Inferior parietal cortex (tissue), 1 donor: ENCODE data around the gene UXS1.
A peak's percentile ranks its signal among the peaks of the same experiment; 100 is the strongest.

Experiments used
- DNase-seq: peaks from one replicate; pipeline ENCODE4 v3.0.0-alpha.2; 2016; ENCODE audit errors: extremely low spot score

Gene UXS1

GRCh38 chr2:106085181-106085940, 108.7 kb downstream of the UXS1 start:
- DNase-seq, result peak; percentile 30

DNA sequence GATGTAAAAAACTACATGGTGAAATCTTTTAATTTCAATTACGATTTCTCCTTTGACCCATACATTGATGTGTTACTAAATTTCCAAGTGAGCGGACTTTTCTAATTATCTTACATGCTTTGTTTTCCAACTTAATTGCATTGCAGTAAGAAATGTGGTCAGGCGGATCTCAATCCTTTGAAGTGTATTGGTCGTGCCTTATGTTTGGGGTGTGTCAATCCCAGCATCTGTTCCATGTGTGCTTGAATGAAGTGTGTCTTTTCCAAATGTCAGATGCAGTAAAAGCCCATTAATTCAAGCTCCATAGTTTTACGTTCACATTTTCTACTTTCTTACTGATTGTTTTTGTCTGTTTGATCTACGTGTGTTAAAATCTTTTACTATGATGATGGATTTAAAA, 113.1 kb downstream of the UXS1 start:
- no peak for DNase-seq

DNA sequence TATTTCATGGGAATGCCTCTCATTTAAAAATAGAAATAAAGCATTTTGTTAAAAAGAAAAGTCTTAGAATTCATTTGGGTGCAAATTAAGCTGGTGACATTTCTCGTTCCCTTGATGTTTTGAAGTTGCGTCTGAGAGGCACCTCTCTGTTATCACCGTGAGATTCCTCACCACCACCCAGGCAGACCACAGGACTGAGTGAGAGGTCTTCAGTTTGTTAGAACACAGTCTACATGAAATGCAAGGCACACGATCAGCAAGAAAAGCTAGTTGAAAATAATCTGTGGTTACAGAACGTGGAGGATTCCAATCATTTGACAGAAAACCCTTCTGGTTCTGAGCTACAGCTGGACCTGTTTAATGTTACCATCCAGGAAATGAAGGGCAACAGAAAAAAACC, 116.0 kb downstream of the UXS1 start:
- DNase-seq, result no peak

GRCh38 chr2:106076941-106077340, 117.2 kb downstream of the UXS1 start:
- no peak for DNase-seq

- no peak for DNase-seq
Measured at GRCh38 chr2:106075048-106075447, 119.1 kb downstream of the UXS1 start.

DNA sequence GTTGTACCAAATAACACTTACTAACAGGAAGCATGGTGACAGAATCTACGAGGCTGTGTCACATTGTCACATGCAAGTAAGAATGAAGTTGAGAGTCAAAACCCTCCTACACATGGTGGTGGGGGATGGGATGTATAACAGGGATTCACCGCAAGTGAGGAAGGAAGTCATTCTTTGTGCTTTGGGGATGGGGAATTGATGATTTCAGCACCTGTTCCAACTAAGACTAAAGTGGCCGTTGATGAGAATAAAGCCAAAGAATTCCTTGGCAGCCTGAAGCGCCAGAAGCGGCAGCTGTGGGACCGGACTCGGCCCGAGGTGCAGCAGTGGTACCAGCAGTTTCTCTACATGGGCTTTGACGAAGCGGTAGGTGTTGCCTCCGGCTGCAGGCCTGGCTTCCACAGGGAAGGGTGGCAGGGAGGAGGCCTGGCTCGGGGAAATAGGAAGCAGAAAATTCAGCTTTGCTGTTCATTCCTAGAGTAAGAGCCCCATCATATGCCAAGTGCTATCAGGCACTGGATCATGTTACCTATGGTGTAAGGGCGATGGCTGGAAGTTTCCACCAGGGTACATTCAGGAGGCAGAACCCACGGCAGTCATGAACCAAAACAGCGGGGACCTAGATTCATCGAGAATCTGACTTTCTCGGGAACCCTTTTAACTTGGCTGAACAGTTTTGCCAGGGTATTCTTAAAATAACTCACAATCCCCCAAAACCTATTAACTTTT, 120.3 kb downstream of the UXS1 start:
- DNase-seq, result no peak

- no peak for DNase-seq
Measured at GRCh38 chr2:106070181-106070580, 123.9 kb downstream of the UXS1 start.

DNA sequence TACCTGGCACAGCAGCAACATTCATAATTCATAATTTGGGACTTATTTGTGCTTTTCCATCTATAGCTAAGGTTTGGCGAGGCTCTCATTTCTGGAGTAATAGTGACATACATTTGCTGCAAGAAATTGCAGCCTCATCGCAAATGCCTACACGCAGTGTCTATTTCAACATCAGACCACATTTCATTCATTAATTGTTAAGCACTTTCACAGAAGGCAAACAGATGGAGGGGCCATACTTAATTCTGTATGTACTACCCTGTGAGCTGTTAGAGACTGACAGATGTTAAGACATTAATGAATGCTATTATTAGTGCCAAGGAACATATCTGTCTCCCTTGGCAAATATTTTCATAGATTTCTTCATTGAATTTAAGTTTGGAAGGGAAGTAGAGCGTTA, 125.7 kb downstream of the UXS1 start:
- DNase-seq, result no peak

- DNase-seq, result no peak
Measured at GRCh38 chr2:106065983-106066820, 127.9 kb downstream of the UXS1 start.

- DNase-seq, result no peak
Measured at GRCh38 chr2:106065268-106065982, 128.7 kb downstream of the UXS1 start.

GRCh38 chr2:106063181-106063580, 130.9 kb downstream of the UXS1 start:
- DNase-seq, result no peak

GRCh38 chr2:106062627-106063026, 131.5 kb downstream of the UXS1 start:
- no peak for DNase-seq

- no peak for DNase-seq
Measured at GRCh38 chr2:106061611-106062349, 132.3 kb downstream of the UXS1 start.

GRCh38 chr2:106059416-106060065, 134.6 kb downstream of the UXS1 start:
- no peak for DNase-seq

- DNase-seq, result no peak
Measured at GRCh38 chr2:106058469-106059137, 135.5 kb downstream of the UXS1 start.

DNA sequence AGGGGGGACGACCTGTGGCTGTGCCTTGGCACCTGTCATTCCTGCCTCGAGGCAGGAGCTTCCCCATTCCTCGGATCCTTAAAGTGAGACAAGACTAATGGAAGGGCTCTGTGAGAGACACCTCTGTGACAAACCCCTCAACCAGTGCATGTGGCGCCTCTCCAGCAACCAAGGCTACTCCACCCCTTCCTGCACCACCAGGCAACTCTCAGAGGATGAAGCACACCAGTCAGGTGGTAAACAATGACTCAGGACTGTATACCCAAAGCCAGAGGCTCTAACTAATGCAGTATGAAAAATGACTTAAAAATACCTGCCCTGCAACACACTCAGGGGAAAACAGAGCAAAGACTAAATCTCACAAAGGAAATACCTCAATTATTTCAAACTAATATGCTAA, 136.9 kb downstream of the UXS1 start:
- no peak for DNase-seq

GRCh38 chr2:106054880-106055655, 139.0 kb downstream of the UXS1 start:
- no peak for DNase-seq

DNA sequence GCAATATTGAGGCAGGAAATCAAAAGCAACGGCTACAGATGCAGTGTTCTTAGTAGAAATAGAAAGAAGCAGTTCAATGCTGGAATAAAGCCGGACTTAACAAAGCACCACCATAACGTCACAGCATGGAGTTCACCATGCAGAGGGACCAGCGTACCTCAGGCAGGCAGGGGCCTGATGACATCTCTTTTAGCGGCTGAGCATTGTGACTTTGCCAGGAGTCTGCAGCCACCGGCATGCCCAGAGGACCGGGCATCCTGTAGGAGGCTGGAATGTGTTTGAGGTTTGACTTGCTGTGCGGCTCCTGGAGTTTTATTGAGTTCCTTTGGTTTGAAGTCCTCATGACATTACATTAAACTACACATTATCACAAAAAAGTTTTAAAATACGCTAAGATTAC, 139.8 kb downstream of the UXS1 start:
- DNase-seq, result no peak

DNA sequence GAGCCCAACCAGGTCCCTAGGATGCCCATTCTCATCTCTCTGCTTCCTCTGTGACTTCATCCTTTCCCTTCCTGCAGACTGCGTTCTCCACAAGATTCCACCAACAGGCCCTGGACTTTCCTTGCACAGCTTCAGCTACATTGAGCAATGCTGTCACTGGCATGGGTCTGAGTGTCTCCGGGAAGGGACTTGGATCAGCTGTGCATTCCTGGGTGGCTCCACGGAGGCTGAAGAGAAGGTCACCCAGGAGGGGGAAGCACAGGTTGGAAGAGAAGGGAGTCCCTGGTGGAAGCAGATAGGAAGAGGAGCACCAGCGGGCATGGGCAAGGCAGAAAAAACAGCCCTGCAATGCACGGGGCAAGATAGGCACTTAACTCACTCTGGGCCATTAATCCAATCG, 140.5 kb downstream of the UXS1 start:
- no peak for DNase-seq
